Measurements from ENCODE around the gene ATP2A3. TPM values are rescaled to one million over a fixed set of nuclear protein-coding genes. Genes with fewer than 3 reads are reported as not detected.
A peak's percentile ranks its signal among the peaks of the same experiment; 100 is the strongest.

The ATP2A3 gene
- total RNA-seq, 1 donor from 2014 or later: 541 TPM

DNA sequence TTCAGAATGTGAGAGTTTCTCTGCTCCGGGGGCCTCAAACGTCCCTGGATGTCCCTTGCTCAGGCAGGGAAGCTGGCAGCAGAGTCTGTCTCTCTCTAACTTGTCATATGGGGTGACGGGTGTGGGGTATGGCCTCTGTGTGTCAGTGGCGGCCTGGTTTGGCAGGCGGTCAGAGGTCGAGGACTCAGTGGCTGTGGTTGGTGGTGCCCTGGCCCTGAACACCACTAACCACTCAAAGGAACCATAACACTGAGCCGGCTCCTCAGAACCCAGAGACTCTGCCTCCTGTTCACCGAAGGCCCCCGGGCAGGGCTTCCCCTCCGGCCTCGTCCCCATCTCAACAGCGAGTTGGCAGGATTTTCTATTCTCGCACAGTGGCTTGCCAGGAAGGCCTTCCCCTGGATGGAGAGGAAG is 48.6 kb downstream of the ATP2A3 start:
- no peak for ATAC-seq (ENCODE audit: low read depth)
- peak overlapping the region; percentile 82 for H3K4me3 Mint-ChIP-seq
- peak; percentile 36 for DNase-seq
- ChIA-PET POLR2A (interaction anchor here (0.5 to 10.0 kb wide), 13 partner anchors 10 to 228 kb away, joined by 3 to 311 read pairs (median 8); partner anchors contain the start of genes ATP2A3, CAMKK1, CYB5D2 and NCBP3), CTCF (interaction anchor here (0.7 to 5.7 kb wide), 4 partner anchors 23 to 72 kb away, joined by 3 to 72 read pairs (median 4); partner anchors contain the start of gene CAMKK1)
- intact Hi-C loops (cut with micrococcal nuclease): loop anchor here (2.0 to 10.0 kb wide), 2 partner anchors 69 to 181 kb away; partner anchors contain the start of gene NCBP3
- TF ChIP-seq, protein P1, sequence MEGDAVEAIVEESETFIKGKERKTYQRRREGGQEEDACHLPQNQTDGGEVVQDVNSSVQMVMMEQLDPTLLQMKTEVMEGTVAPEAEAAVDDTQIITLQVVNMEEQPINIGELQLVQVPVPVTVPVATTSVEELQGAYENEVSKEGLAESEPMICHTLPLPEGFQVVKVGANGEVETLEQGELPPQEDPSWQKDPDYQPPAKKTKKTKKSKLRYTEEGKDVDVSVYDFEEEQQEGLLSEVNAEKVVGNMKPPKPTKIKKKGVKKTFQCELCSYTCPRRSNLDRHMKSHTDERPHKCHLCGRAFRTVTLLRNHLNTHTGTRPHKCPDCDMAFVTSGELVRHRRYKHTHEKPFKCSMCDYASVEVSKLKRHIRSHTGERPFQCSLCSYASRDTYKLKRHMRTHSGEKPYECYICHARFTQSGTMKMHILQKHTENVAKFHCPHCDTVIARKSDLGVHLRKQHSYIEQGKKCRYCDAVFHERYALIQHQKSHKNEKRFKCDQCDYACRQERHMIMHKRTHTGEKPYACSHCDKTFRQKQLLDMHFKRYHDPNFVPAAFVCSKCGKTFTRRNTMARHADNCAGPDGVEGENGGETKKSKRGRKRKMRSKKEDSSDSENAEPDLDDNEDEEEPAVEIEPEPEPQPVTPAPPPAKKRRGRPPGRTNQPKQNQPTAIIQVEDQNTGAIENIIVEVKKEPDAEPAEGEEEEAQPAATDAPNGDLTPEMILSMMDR (IDR thresholded peaks at IDR 0.05): no peak
- peak overlapping the region; percentile 96 for H3K27ac Mint-ChIP-seq
- H3K27me3 Mint-ChIP-seq: no peaks in the 10 kb centered on the region
- peaks cover 76% of the 10 kb centered on the region for H3K4me1 Mint-ChIP-seq
- H3K36me3 Mint-ChIP-seq (ENCODE audit: low read depth): no peaks in the 10 kb centered on the region
- no peaks in the 10 kb centered on the region for H3K9me3 Mint-ChIP-seq

DNA sequence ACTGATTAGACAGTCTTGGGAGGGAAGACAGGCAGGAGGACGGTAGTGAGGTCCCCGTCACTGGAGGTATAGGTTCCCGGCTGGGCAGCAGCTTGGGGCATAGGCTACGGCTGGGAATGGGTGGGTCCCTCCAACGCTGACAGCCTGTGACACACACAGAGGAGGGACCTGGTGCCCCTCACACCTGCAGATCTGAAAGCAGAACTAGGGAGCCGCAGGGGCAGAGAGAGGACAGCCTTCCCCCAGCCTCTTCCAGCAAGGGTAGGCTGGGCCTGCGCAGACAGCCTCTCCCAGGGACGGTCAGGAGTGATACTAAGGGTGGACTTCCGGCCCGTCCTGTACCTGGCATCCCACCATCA is 49.9 kb downstream of the ATP2A3 start:
- Mint-ChIP-seq H3K9me3 (no peaks in the 10 kb centered on the region), H3K27ac (peak overlapping the region; percentile 96), H3K4me1 (peaks cover 87% of the 10 kb centered on the region), H3K27me3 (no peaks in the 10 kb centered on the region), H3K36me3 (ENCODE audit: low read depth) (no peaks in the 10 kb centered on the region), H3K4me3 (peak overlapping the region; percentile 82)
- CTCF ChIA-PET: interaction anchor here (0.6 to 5.7 kb wide), 27 partner anchors 10 to 177 kb away, joined by 3 to 72 read pairs (median 5); partner anchors contain the start of gene NCBP3
- peak; percentile 71 for DNase-seq
- peak; percentile 71 for ATAC-seq (ENCODE audit: low read depth)
- TF ChIP-seq, protein P1 (IDR thresholded peaks at IDR 0.05): no peak
- POLR2A ChIA-PET: interaction anchor here (0.6 to 10.0 kb wide), 22 partner anchors 8 to 1099 kb away, joined by 3 to 311 read pairs (median 9); partner anchors contain the start of genes ATP2A3, CAMKK1, CYB5D2 and NCBP3
- intact Hi-C loops (cut with micrococcal nuclease): loop anchor here (1.0 to 10.0 kb wide), 11 partner anchors 10 to 1033 kb away; partner anchors contain the start of genes CYB5D2, NCBP3, P2RX5 and PFN1

DNA sequence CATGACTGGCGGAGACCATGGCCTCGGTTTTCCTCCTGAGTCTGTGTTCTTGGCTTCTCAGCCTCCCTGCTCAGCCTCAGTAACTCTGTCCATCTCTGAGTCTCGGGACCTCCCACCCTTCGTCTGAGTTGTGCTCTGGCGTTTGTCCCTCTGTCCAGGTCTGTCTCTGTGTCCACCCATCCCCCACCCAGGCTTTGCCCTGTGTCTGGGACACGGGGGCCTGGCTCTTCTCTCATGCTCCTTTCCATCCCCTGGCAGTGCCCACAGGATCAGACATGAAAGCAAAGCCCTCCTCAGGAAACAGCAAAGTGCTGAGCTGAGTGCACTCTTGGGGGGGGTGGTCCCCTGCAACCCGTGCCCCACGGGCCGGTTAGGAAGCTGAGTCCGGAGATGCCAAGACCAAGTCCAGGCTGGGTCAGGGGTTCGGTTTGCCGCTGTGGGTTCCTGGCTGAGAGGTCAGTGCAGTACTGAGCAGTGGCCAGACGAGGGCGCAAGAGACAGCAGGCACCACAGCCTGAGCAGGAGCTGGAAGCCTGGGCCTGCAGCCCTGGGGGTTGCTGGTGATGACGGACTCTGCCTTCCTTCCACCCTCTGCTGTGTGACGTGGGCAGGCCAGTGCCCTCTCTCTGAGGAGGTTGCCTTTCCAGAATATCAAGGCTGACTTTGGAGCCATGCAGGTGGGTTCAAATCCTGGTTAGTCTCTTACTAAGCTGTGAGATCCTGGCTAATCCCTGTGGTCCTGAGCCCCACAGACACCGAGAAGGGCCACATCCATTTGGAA is 50.5 kb downstream of the ATP2A3 start:
- no peaks in the 10 kb centered on the region for H3K9me3 Mint-ChIP-seq
- H3K4me1 Mint-ChIP-seq: peaks cover 90% of the 10 kb centered on the region
- H3K36me3 Mint-ChIP-seq (ENCODE audit: low read depth): no peaks in the 10 kb centered on the region
- no peaks in the 10 kb centered on the region for H3K27me3 Mint-ChIP-seq
- peak overlapping the region; percentile 82 for H3K4me3 Mint-ChIP-seq
- CTCF ChIA-PET: interaction anchor here (0.6 to 5.7 kb wide), 28 partner anchors 9 to 176 kb away, joined by 3 to 72 read pairs (median 6); partner anchors contain the start of gene NCBP3
- TF ChIP-seq, protein P1 (IDR thresholded peaks at IDR 0.05): peak; percentile 55
- ATAC-seq (ENCODE audit: low read depth): peak; percentile 64
- H3K27ac Mint-ChIP-seq: peak overlapping the region; percentile 96
- POLR2A ChIA-PET: interaction anchor here (0.6 to 10.0 kb wide), 21 partner anchors 9 to 1098 kb away, joined by 3 to 311 read pairs (median 10); partner anchors contain the start of genes ATP2A3, CAMKK1, CYB5D2 and NCBP3
- intact Hi-C loops (cut with micrococcal nuclease): loop anchor here (1.0 to 10.0 kb wide), 11 partner anchors 9 to 1034 kb away; partner anchors contain the start of genes CYB5D2, NCBP3, P2RX5 and PFN1
- DNase-seq: peak; percentile 87

DNA sequence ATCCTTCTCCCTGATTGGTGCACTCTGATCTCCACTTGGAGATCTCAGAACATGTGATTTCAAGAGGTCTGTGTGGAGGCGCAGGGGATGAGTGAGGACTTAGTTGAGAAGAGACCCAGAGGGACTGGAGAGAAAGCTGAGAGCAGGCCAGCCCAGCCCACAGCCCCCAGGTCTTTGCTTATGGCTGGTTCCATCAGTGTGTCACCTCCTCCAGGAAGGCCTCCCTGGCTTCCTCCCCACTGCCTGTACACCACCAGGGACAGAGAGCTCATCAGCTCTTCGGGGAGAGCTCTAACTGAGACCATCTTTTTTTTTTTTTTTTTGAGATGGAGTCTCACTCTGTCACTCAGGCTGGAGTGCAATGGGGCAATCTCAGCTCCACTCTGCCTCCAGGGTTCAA is 51.4 kb downstream of the ATP2A3 start:
- ChIA-PET POLR2A (interaction anchor here (0.6 to 10.0 kb wide), 12 partner anchors 8 to 1098 kb away, joined by 3 to 311 read pairs (median 10); partner anchors contain the start of genes ATP2A3 and CAMKK1), CTCF (interaction anchor here (0.7 to 5.7 kb wide), 13 partner anchors 8 to 175 kb away, joined by 3 to 72 read pairs (median 9); partner anchors contain the start of gene NCBP3)
- no peak overlapping the region for H3K4me3 Mint-ChIP-seq

More for the DNA sequence above, 51.4 kb downstream of the ATP2A3 start:
- H3K4me1 Mint-ChIP-seq: peaks cover 92% of the 10 kb centered on the region
- H3K36me3 Mint-ChIP-seq (ENCODE audit: low read depth): no peaks in the 10 kb centered on the region
- H3K27me3 Mint-ChIP-seq: no peaks in the 10 kb centered on the region
- intact Hi-C loops (cut with micrococcal nuclease): loop anchor here (5.0 to 10.0 kb wide), 6 partner anchors 178 to 1034 kb away; partner anchors contain the start of genes CYB5D2, P2RX5, PFN1 and TRPV3
- H3K9me3 Mint-ChIP-seq: no peaks in the 10 kb centered on the region
- no peak for ATAC-seq (ENCODE audit: low read depth)
- peak overlapping the region; percentile 96 for H3K27ac Mint-ChIP-seq
- no peak for DNase-seq
- TF ChIP-seq, protein P1 (IDR thresholded peaks at IDR 0.05): no peak
